HG03039 (cell line): Measurements from ENCODE around the gene DUS3L.
"Not testable (repeated sequence)": the region's sequence is repeated elsewhere in the genome, so short reads cannot be mapped to it uniquely, and the experiment has no call there.

Experiments
- ATAC-seq: cut with Tn5 transposase; IDR thresholded peaks from one replicate; pipeline ENCODE4 v1.9.1; 2021; ENCODE audit warnings: mild to moderate bottlenecking, moderate library complexity; ENCODE audit not compliant: unreplicated experiment

DUS3L gene

DNA sequence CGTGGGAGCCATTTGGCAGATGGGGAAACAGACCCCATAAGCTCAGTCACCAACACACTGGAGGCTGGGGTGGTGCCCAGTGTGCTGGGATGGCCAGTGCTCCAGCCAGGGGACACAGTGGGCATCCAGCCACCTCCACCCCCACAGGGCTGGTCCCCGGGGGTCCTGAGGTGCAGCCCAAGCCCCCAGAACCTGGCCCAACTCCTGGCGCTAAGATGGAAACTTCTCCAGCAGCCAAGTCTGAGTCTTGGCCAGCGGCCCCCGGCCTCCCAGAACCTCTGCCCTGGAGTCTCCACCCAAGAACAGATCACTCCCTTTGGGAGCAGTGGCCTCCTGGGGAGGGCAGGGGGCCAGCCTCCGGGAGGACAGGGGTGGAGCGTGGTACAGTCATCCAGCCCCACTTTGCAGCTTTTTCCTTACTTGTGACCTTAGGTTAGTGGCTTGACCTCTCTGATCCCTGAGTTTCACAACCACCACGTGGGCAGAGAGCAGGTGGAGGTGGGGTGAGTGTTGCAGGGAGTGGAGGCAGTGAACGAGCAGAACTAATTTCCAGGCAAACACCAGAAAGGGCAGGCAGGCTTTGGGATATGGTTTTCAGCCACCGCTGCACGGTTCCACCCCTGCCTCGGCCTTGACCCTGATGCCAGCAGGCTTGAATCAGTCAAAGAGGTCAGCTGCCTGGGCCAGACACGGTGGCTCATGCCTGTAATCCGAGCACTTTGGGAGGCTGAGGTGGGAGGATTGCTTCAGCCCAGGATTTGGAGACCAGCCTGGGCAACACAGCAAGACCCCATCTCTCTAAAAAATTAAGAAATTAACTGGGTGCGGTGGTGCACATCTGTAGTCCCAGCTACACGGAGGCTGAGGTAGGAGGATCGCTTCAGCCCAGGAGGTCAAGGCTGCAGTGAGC, 9.7 kb upstream of the DUS3L start:
- ATAC-seq, result no peak

DNA sequence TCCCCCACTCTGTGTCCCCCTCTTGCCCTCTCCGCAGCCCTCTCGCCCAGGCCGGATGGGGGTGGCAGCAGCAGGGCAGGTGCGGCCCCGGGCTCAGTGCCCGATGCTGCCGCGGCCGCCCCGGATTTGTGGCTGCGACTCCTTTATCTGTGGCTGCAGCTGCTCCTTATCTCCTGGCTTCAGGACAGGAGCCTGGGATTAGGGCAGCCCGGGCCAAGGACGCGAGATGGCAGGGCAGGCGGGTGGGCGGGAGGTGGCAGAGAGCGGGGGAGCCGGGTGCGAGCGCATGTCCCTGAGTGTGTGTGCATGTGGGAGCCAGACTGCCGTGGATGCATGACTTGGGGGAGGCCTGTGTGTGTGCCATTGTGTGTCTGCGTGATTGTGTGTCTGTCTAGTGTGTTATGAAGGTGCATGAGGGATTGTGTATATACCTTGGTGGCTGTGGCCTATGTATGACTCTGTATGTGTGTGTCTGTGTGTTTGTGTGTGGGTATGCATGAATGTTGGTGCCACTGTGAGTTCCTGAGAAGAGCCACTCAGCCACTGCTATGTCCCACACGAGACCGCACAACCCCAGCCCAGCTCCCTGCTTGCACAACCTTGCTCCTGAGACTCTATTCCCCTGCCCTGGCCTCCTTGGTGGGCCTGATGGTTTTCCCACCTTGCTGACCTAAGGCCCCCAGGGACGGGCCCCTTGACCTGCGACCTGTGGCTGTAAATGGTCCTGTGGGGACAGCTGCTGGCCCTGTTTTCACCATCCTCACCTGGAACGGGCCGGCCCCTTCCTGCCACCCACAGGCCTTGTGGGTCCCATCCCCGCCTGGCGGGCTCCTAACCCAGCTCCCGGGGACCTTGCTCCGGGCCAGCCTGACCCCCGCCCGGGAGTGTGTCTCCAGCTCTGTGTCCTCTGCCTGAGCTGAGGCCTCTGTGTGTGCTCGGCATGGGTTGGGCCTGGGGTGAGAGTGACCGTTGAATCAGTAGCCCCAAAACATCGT, 8.6 kb upstream of the DUS3L start:
- ATAC-seq, result no peak

DNA sequence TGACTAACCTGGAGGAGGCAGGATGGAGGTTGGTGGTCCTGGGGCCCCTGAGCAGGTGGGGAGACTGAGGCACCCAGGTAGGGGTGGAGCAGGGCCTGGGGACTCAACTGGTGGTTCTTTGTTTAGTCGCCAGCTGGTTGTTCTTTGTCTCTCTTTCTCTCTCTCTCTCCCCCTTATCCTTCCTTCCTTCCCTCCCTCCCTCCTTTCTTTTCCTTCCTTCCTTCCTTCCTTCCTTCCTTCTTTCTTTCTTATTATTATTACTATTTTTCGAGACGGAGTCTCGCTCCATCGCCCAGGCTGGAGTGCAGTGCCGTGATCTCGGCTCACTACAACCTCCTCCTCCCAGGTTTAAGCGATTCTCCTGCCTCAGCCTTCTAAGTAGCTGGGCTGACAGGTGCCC, 7.3 kb upstream of the DUS3L start:
- no peak for ATAC-seq

DNA sequence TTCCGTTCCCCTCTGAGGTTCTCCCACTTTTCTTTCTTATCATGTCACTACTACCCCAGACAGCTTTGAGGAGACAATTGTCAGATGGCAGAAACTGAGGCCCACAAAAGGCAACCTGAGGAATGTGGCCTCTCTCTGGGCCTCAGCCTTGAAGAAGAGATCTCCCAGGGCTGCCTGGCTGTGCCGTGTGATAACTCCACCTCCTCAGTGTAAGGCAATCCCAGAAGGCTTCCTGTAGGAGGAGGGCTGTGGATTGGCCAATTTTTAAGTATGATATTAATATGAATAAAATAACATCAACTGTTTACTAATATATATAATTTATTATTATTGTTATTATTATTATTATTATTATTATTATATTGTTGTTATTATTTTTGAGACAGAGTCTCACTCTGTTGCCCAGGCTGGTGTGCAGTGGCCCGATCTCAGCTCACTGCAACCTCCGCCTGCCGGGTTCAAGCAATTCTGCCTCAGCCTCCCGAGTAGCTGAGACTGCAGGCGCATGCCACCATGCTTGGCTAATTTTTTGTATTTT, 4.5 kb upstream of the DUS3L start:
- no peak for ATAC-seq

DNA sequence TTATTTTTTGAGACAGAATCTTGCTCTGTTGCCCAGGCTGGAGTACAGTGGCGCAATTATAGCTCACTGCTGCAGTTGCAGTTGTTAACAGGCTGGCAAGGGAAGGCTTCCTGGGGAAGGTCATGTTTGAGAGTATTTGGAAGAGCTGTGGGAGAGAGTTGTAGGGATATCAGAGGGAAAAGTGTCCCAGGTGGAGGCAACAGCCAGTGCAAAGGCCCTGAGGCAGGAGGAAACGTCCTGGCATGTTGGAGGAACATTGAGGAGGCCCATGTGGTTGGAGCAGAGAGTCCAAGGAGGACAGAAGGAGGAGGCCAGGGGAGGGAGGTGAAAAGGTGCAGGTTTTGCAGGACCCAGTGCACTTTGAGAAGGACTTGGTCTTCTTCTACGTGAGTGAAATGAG, 2.2 kb upstream of the DUS3L start:
- no peak for ATAC-seq

DNA sequence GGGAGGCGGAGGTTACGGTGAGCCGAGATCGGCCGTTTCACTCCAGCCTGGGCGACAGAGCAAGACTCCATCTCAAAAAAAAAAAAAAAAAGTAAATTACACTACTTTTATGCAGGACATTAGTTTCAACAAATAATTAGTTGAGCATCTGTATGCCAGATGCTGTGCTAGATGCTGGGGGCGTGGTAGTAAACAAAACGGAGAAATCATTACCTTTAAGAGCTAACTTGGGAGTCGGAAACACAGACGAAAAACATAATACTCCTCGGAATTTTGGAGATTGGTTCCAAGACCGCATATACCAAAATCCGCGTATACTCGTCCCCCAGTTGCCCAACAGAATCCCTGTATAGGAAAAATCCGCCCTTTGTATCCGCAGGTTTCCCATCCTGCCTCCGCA, 1.3 kb upstream of the DUS3L start:
- no peak for ATAC-seq

DNA sequence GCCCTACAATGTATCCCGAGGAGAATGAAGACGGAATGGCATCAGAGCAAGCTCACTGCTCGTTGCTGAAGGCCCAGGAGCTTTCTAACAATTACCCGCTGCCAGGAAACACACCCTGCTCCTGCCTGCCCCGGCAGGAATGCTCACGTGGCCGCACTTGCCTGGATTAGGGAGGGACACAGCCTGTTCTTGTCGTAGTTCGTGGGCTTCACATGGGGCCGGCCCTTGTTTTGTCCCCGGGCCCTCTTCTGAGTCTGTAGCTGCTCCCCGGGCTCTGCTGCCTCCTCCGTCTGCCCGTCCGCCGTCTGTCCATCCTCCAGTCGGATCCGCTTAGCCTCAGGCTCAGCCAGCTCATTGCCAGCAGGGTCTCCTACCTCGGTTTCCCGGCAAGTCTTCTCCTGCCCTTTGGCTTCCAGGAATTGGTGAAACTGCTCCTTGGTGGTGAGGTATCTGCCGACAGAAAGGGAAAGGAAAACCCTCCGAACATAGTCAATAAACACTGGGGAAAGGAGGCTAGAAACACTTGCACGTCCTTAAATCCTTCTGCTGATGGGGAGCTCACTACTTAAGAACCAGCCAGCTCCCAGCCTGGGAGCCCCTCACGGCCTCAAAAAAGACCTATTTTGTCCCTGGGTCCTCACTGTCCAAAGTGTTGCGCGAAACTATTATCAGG, 941 bp downstream of the DUS3L start:
- ATAC-seq, result no peak

DNA sequence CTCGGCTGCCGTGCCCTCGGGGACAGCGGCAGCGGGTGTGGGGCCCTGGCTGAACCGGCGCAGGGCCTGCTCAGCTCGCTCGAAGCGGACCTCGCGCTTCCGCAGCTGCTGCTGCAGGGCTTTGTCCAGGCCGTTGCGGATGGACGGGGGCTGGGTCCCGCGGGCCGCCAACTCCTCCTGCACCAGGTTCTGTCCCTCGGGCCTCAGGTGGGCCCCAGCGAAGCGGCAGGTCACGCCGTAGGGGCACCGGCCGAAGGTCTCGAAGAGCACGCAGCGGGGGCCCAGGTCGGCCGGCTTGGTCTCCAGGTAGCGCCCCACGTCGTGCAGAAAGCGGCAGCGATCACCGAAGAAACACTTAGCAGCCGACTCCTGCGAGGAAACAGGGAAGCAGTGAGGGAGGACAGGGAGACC, 1.6 kb downstream of the DUS3L start:
- no peak for ATAC-seq

DNA sequence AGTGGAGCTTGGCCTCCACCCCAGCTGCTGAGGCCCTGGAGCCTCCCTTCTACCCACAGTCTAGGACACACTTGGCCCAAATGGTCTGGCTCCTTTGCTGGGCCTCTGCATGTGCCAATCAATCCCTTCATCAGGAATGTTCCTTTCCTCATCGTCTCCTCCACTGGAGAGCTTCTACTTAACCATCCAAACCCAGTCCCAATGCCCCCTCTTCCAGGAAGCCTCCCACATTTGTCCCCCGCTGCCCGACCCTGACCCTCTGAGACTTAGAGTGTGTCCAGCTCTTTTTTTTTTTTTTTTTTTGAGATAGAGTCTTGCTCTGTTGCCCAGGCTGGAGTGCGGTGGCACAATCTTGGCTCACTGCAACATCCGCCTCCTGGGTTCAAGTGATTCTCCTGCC, 2.5 kb downstream of the DUS3L start:
- no peak for ATAC-seq

DNA sequence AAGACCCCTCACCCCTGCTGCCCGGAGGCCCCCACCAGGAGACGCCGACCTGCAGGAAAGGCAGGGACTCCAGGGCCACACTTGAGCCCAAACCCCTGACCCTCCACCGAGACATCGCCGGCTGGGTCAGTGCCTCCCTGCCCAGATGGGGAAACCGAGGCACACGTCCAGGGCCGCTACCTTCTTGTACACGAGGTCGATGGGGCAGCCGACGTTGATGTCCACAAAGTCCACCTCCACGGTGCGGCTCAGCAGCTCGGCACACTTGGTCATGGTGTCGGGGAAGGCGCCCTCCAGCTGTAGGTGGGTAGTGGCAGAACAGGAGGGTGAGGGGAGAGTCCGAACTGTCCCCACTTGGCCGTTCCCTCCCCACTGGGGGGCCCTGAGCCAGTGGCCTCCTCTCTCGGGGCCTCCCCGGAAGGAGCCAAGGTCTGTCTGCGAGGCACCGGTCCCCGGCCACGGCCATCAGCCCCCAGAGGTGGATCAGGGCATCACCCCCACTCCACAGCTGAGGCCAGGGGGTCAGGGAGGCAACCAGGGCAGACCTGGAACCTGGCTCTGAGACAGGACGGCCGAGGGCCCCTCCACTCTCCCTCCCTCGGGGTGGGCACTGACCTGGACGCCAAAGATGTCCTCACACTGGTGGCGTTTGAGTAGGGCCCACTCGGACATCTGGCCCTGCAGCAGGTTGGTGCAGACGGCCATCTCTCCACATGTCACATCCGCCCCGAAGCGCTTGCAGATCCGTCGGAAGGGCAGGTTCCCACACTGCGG, 3.4 kb downstream of the DUS3L start:
- ATAC-seq, result no peak

DNA sequence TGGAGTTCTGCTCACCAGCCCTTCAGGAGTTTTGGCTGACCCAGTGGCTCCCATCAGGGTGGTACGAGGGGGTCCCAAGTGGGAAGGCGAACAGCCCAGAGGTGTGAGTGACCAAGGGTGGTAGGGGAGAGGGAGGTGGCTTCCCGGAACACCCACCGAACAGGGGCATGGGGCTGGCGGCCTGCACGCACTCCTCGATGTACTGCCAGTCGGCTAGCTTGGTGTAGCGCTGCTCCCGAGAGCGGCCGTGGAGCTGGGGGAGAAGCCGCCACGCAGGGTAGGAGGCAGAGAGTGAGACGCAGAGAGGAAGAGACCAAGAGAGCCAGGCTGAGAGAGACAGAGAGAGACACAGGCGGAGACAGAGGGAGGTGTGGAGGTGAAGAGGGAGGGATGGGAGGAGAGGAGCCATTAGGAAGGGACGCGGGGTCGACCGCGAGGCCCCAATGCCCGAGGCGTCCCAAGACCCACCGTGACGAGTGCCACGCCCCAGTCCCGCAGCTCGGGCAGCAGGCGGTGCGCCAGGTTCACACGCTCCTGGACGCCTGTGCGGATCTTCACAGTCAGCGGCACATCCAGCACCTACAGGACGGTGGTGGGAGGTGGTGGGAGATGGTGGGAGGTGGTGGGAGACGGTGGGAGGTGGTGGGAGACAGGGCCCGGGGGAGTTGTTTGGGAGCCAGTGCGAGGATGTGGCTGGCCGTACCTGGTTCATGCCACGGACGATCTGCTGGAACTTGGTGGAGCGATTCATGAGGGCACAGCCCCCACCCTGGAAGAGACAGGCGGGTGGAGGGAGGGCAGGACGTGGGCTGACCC, 4.2 kb downstream of the DUS3L start:
- no peak for ATAC-seq

DNA sequence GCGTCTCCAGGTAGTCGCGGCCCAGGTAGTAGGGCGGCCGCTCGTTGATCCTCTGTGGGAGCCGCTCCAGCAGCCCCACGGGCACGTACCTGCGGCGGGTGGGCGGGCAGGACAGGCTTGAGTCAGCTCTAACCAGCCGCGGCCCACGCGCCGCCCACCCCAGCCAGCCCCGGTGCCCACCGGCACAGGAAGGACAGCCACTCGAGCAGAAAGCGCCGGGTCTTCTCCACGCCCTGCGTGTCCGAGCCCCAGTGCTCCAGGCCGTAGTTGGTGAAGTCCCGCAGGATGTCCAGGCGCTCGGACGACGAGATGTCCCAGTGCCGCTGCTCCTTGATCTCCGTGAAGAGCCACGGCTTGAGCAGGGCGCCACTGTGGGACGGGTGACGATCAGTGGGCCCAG, 5.5 kb downstream of the DUS3L start:
- no peak for ATAC-seq

DNA sequence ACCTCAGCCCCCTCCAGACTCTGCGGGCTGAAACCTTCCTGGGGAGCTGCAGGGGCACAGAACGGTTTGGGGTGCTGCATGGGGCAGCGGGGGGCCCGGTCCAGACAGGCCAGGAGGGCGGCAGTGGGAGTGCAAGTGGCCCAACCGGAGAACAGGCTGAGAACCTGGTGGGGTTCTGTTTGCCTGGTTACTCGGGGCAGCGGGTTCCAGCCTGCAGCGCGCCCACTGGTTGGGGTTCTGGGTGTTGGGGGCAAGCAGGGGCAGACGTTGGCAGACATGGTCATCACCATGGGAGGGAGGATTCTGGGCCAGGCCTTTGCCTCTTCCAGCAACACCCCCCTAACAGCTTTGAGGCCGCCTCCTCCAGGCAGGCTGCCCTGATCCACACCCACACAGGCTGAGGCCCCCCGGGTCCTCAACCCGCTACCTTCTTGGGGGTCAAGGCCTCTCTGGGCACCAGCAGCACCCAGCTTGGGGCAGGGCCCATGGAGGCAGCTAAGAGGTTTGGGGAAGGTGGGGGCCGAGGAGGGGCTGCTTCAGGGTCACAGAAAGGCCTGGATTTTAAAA, 6.3 kb downstream of the DUS3L start, which contains the start of gene PRR22:
PRR22 (minus strand) TSS at position 166 of the 567 bp plus-strand sequence; CDS start at position 80, 86 bp downstream.
- ATAC-seq, result no peak

DNA sequence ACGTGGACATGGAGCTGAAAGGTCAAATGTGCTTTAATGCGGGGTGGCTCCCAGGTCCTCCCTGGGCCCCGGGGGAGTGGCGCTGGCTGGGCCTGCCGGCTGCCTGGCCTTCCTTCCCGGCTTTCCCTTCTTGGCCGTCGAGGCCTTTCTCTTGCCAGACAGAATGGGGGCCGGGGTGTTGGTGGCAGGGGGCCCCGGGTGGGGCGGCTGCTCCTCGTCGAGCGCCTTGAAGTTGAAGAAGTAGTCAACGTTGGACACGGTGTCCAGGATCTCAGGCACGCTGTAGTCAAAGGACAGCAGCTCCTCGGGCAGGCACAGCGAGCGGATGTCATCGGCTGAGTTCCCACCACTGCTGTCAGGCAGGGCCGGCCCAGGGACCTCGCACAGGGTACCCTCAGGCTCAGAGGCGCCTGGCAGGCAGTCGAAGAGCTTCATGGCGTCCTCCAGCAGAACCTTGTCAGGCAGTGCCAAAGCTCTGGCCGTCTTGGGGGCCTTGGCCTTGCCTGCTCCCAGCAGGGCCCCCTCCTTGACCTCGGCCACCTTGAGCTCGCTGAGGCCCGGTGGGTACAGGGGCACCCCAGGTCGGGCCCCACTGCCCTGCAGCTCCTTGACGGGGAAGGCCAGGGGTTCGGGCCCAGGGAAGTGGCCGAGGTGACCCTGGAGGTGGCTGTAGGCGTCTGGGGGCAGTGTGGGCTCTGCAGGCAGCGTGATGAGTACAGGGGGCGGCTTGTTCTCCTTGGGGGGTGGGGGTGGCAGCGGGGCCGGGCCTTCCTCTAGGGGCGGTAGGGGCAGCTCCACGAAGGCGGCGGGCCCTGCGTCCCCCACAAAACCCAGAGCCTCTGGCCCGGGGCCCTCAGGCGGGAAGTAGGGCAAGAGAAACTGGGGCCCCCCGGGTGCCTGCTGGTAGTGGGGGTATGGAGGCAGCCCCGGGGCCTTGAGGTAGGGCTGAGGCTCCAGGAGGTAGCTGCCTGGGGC, 7.7 kb downstream of the DUS3L start:
- ATAC-seq, result no peak

DNA sequence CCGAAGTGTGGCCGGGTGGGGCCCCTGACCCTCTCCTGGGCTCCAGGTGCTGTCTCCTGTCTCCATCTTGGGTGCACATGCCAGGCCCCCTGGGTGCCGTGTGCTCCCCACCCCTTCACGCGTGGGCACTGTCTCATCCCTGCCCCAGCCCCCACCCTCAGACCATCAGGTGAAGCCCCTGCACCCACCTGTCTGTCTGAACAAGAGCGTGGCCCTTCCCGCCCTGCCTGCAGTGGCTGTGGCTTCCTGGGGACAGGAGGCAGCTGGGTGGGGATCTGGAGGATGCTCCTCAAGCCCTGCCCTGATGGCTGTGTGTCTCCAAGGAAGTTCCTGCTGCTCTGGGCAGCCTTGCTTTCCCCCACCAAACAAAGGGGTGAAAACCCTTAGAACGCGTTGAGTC, 8.6 kb downstream of the DUS3L start:
- ATAC-seq, result no peak

DNA sequence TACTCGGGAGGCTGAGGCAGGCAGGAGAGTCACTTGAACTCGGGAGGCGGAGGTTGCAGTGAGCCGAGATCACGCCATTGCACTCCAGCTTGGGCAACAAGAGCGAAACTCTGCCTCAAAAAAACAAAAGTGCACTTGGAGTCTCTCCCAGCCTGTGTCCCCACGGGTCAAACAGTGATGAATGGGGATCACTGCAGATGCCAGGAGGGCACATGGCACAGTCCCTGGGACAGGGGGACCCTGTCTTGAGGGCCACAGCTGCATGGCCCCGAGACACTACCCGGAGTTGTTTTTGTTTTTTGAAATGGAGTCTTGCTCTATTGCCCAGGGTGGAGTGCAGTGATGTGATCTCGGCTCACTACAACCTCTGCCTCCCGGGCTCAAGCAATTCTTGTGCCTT, 10.0 kb downstream of the DUS3L start:
- not testable (repeated sequence) for ATAC-seq

DNA sequence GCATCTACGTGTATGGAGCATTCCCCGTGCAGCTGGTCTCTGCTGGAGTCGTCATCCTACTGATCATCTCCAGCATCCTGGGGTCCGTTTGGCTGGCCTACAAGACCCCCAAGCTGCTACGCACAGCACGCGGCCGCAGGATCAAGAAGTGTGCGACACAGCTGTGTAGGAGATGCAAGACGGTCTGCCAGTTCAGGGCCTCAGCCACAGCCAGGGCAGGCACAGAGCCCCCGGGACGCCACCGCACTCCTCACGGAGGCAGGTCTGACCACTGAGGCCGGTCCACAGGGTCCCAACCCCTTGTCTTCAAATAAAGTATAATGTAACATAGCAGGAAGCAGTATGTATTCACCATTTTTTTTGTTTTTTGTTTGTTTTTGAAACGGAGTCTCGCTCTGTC, 12.6 kb downstream of the DUS3L start:
- no peak for ATAC-seq
